Activated naive CD4-positive, alpha-beta T cell treated with anti-CD3 and anti-CD28 coated beads, Interleukin-2, amount 10 ng/mL, durations not matched to agents 7 days and 5 days (primary cell): Measurements from ENCODE around the gene NME8.
A peak's percentile ranks its signal among the peaks of the same experiment; 100 is the strongest.

Source experiments
- CTCF ChIA-PET: fragments of 350-600 bp; sonication (Branson Sonifier 250); formaldehyde crosslinking; loops from one replicate; lab custom pipeline; 2021; ENCODE audit warnings: antibody characterized with exemption; lab: Charles Lee
- DNase-seq: peaks from one replicate; pipeline ENCODE4 v3.0.0-alpha.2; 2020
- H3K27ac Mint-ChIP-seq: one replicate; pipeline ENCODE4 v1.8.0; 2021; ENCODE audit warnings: mild to moderate bottlenecking, moderate library complexity, mixed read lengths
- H3K27me3 Mint-ChIP-seq: one replicate; pipeline ENCODE4 v1.8.0; 2021; ENCODE audit warnings: mild to moderate bottlenecking, mixed read lengths
- H3K36me3 Mint-ChIP-seq: one replicate; pipeline ENCODE4 v1.8.0; 2021; ENCODE audit warnings: mixed read lengths
- H3K4me1 Mint-ChIP-seq: one replicate; pipeline ENCODE4 v1.8.0; 2021; ENCODE audit warnings: mixed read lengths
- H3K4me3 Mint-ChIP-seq: one replicate; pipeline ENCODE4 v1.8.0; 2021; ENCODE audit warnings: mild to moderate bottlenecking, moderate library complexity, mixed read lengths
- H3K9me3 Mint-ChIP-seq: one replicate; pipeline ENCODE4 v1.8.0; 2021; ENCODE audit warnings: mixed read lengths

The NME8 gene

DNA sequence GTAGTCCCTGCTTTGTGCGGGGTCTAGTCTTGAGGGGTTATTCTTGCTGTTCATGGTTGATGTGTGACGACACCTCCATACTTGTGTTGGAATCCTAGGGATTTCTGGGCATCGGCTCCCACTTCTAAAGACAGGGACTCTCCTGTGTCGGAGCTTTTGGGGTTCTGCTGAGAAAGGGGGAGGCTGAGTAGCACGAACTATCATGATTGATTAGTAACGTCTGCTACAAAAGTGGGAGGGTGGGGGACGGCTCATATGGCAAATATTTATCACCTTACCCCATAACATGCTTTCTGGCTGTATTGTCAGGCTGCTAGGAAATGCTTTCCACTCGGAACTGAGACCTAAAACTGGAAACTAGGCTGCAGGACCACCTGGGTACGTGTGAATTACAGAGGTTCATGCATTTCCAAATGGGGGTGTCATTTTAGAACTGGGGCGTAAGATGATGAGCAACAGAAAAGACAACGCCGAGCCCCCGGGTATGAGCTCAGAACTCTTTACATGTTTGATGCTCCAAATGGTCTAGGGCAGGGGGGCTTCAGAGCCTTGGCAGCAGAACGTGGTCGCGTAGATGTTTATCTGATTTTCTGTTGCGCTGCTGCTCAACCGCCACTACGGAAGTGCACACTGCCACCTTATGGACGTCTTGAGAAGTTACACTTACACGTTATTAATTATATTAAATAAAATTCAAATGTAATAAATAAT, 15.1 kb upstream of the NME8 start:
- Mint-ChIP-seq H3K27ac (no peak overlapping the region), H3K4me1 (peaks cover 4% of the 10 kb centered on the region), H3K36me3 (no peaks in the 10 kb centered on the region), H3K27me3 (peaks cover 15% of the 10 kb centered on the region), H3K9me3 (no peaks in the 10 kb centered on the region), H3K4me3 (peak overlapping the region; percentile 39)
- DNase-seq = peak; percentile 56
- CTCF ChIA-PET = interaction anchor here (0.6 to 1.6 kb wide), 5 partner anchors 9 to 632 kb away, joined by 3 to 5 read pairs (median 3); no protein-coding TSS in a partner anchor

DNA sequence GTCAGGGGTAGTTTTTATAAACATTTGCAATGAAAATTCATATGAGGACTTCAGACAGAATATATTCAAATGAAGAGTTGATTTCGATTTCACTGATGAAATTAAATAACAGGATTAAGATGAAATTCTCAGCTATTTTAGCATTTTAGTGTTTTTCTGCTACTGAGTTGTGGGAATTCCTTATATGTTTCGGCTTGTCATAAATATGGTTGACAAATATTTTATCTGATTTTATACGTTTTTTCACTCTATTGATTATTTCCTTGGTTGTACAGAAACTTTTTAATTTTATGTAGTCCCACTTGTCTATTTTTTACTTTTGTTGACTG, 14.6 kb upstream of the NME8 start:
- Mint-ChIP-seq H3K4me3 (no peak overlapping the region), H3K36me3 (no peaks in the 10 kb centered on the region), H3K9me3 (no peaks in the 10 kb centered on the region), H3K27me3 (peaks cover 15% of the 10 kb centered on the region), H3K27ac (no peak overlapping the region), H3K4me1 (peaks cover 4% of the 10 kb centered on the region)
- CTCF ChIA-PET = interaction anchor here (0.6 to 1.6 kb wide), 5 partner anchors 9 to 884 kb away, joined by 3 to 5 read pairs (median 3); no protein-coding TSS in a partner anchor
- no peak for DNase-seq

GRCh38 chr7:37853468-37853867, 5.1 kb downstream of the NME8 start:
- no peaks in the 10 kb centered on the region for H3K27me3 Mint-ChIP-seq
- H3K9me3 Mint-ChIP-seq = no peaks in the 10 kb centered on the region
- no peak overlapping the region for H3K27ac Mint-ChIP-seq
- no peaks in the 10 kb centered on the region for H3K36me3 Mint-ChIP-seq
- DNase-seq = no peak
- CTCF ChIA-PET = no interaction called here
- H3K4me1 Mint-ChIP-seq = no peaks in the 10 kb centered on the region
- no peak overlapping the region for H3K4me3 Mint-ChIP-seq

GRCh38 chr7:37882086-37882485, 33.7 kb downstream of the NME8 start:
- CTCF ChIA-PET = no interaction called here
- Mint-ChIP-seq H3K4me1 (no peaks in the 10 kb centered on the region), H3K27me3 (no peaks in the 10 kb centered on the region), H3K4me3 (no peak overlapping the region), H3K9me3 (no peaks in the 10 kb centered on the region), H3K27ac (no peak overlapping the region), H3K36me3 (no peaks in the 10 kb centered on the region)
- DNase-seq = no peak

- H3K27me3 Mint-ChIP-seq = peaks cover 5% of the 10 kb centered on the region
- no peaks in the 10 kb centered on the region for H3K9me3 Mint-ChIP-seq
- H3K4me3 Mint-ChIP-seq = no peak overlapping the region
- DNase-seq = no peak
- no peaks in the 10 kb centered on the region for H3K4me1 Mint-ChIP-seq
- CTCF ChIA-PET = no interaction called here
- no peaks in the 10 kb centered on the region for H3K36me3 Mint-ChIP-seq
- H3K27ac Mint-ChIP-seq = no peak overlapping the region
Measured at GRCh38 chr7:37893359-37893758, 45.0 kb downstream of the NME8 start.

GRCh38 chr7:37894671-37895070, 46.3 kb downstream of the NME8 start:
- Mint-ChIP-seq H3K27ac (no peak overlapping the region), H3K4me1 (no peaks in the 10 kb centered on the region), H3K36me3 (no peaks in the 10 kb centered on the region), H3K9me3 (no peaks in the 10 kb centered on the region), H3K4me3 (no peak overlapping the region), H3K27me3 (peaks cover 5% of the 10 kb centered on the region)
- CTCF ChIA-PET = no interaction called here
- no peak for DNase-seq

DNA sequence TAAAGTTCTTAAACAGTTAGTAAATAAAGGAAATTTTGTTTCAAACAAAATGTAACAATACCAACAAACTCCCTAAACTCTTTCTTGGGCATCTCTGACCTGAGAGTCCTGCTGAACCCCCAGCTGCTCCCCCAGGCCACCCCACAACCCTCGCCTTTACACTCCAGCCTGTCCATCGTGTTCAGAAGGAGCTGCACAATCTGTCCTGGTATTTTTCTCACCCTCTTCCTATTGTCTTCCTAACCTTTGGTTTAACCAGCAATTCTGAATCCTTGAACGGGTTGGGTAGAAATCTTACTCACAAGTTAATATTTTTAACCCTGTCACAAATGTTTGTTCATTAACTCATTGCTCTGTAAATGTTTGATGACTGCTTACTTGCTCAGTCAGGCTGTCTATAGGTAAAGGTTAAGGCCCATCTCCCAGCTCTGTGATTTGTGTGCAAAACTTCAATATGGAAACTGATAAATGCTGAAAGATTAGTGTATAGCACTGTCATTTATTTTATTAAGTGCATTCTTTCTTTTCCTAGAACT, 51.4 kb downstream of the NME8 start:
- no peaks in the 10 kb centered on the region for H3K36me3 Mint-ChIP-seq
- CTCF ChIA-PET = interaction anchor here (1.0 to 1.3 kb wide), 2 partner anchors 8 to 19 kb away, joined by 3 to 4 read pairs; no protein-coding TSS in a partner anchor
- H3K4me3 Mint-ChIP-seq = no peak overlapping the region
- H3K27me3 Mint-ChIP-seq = peaks cover 1% of the 10 kb centered on the region
- no peak for DNase-seq
- no peaks in the 10 kb centered on the region for H3K9me3 Mint-ChIP-seq
- no peak overlapping the region for H3K27ac Mint-ChIP-seq
- no peaks in the 10 kb centered on the region for H3K4me1 Mint-ChIP-seq

- H3K27me3 Mint-ChIP-seq = no peaks in the 10 kb centered on the region
- H3K27ac Mint-ChIP-seq = no peak overlapping the region
- no peak for DNase-seq
- CTCF ChIA-PET = interaction anchor here (0.6 to 2.9 kb wide), 8 partner anchors 8 to 1870 kb away, joined by 3 to 13 read pairs (median 4); no protein-coding TSS in a partner anchor
- no peaks in the 10 kb centered on the region for H3K9me3 Mint-ChIP-seq
- no peak overlapping the region for H3K4me3 Mint-ChIP-seq
- no peaks in the 10 kb centered on the region for H3K4me1 Mint-ChIP-seq
- H3K36me3 Mint-ChIP-seq = no peaks in the 10 kb centered on the region
Measured at GRCh38 chr7:37901236-37901827, 52.9 kb downstream of the NME8 start.

DNA sequence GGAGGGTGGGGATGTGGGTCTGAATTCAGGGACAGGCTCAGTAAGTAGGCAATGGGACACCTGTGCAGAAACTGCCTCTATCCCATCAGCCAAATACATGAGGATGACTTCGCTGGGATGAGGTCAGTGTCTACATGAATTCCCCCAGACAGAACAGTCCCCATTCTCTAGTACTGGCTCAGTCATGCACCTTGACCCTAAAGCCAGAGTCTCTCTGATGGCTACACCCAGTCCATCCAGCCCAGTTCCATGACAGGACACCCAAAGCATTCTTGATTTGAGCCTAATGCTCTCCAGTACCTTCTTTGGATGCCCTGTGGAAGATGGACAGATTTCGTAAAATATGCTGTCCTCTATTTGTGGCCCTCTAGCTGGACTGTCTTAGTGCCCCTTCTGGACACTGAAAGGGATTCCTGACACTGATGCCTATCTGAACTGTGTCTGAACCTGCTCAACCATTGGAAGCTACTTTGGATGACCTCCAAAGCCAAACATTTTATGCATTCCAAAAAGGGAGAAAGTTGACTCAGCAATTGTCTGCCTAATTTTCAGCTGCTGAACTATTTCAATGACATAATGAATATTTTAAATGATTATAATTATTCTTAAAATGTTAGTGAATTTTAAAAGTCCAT, 53.6 kb downstream of the NME8 start:
- no peaks in the 10 kb centered on the region for H3K9me3 Mint-ChIP-seq
- no peak overlapping the region for H3K27ac Mint-ChIP-seq
- H3K36me3 Mint-ChIP-seq = no peaks in the 10 kb centered on the region
- H3K4me3 Mint-ChIP-seq = no peak overlapping the region
- no peaks in the 10 kb centered on the region for H3K27me3 Mint-ChIP-seq
- H3K4me1 Mint-ChIP-seq = no peaks in the 10 kb centered on the region
- CTCF ChIA-PET = interaction anchor here (0.6 to 2.9 kb wide), 6 partner anchors 8 to 980 kb away, joined by 3 to 13 read pairs (median 6); no protein-coding TSS in a partner anchor
- no peak for DNase-seq

DNA sequence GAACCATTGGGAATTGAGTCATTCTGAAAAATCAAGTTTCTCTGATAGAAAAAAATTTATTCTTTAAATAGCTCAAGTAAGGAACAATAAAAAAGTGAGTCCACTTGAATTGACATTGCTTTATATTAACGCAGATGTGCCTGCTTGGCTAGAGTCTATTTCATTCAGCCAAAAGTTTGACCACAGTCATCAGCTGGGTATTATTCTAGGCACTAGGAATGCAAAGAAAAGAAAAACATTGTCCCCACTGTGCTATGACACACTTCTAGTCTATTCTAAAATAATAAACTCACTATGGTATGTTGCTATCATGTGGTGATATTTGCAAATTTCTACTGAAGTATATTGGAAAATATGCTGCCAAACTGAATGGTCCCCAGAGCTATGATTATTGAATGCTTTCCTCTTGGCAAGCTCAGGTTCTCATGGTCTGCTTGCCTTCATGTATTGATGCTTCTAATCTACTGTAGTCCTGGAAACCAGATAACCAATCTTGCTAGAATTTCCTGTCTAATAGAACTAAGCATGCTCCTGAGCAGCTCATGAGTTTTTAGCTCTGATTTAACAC, 59.9 kb downstream of the NME8 start:
- Mint-ChIP-seq H3K4me3 (no peak overlapping the region), H3K27ac (no peak overlapping the region), H3K27me3 (no peaks in the 10 kb centered on the region), H3K4me1 (no peaks in the 10 kb centered on the region), H3K36me3 (no peaks in the 10 kb centered on the region), H3K9me3 (no peaks in the 10 kb centered on the region)
- CTCF ChIA-PET = interaction anchor here (0.9 to 1.1 kb wide), 2 partner anchors 9 to 10 kb away, joined by 4 to 5 read pairs; no protein-coding TSS in a partner anchor
- no peak for DNase-seq

DNA sequence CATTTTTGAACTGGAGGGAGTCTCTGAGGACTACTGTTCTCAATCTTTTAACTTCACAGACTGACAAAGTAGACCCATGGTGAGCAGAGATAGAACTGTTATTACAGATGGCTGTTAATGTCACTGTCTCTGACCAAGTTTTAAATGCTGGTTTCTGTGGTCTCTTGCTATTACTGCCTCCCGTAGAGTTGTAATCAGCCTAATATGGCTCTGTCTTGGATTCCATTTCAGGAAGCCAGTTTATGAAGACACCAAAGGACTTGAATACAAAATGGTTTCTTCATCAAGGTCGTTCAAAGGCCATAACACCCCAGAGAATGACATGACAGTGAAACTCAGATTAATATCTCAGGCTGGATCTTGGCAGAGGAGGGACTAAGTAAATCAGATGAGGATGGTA, 64.4 kb downstream of the NME8 start:
- Mint-ChIP-seq H3K36me3 (no peaks in the 10 kb centered on the region), H3K27me3 (peaks cover 39% of the 10 kb centered on the region)

DNA sequence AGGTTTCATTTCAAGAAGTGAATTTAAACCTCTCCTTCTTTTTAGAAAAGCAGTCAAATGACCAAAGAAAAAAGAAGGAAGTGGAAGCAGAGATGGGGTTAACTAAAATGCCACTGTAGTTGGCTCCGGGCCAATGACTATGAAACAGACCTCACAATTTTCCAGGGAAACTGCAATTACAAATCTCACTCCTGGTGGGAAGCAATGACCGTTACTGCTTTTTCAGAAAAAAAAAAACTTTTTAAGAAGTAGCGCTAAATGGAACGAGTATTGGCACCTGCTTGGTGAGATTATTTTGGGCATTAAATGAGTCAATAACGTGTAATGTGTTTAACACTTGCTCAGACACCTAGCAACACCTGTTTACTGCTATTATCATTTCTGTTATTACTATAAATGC, 67.0 kb downstream of the NME8 start:
- H3K27ac Mint-ChIP-seq = no peak overlapping the region
- no peak overlapping the region for H3K4me3 Mint-ChIP-seq
- H3K4me1 Mint-ChIP-seq = peaks cover 13% of the 10 kb centered on the region
- CTCF ChIA-PET = interaction anchor here (1.9 kb wide), 1 partner anchor 193 kb away, joined by 4 read pairs; no protein-coding TSS in a partner anchor
- H3K27me3 Mint-ChIP-seq = peaks cover 63% of the 10 kb centered on the region
- H3K9me3 Mint-ChIP-seq = no peaks in the 10 kb centered on the region
- DNase-seq = no peak
- no peaks in the 10 kb centered on the region for H3K36me3 Mint-ChIP-seq

More for the DNA sequence above, 64.4 kb downstream of the NME8 start:
- peaks cover 9% of the 10 kb centered on the region for H3K4me1 Mint-ChIP-seq
- no peak overlapping the region for H3K27ac Mint-ChIP-seq
- no peaks in the 10 kb centered on the region for H3K9me3 Mint-ChIP-seq
- H3K4me3 Mint-ChIP-seq = no peak overlapping the region
- no peak for DNase-seq
- CTCF ChIA-PET = no interaction called here

GRCh38 chr7:37916017-37916672, 67.7 kb downstream of the NME8 start:
- H3K4me1 Mint-ChIP-seq = peaks cover 15% of the 10 kb centered on the region
- no peak overlapping the region for H3K4me3 Mint-ChIP-seq
- no peak overlapping the region for H3K27ac Mint-ChIP-seq
- no peak for DNase-seq
- H3K27me3 Mint-ChIP-seq = peaks cover 70% of the 10 kb centered on the region
- H3K9me3 Mint-ChIP-seq = no peaks in the 10 kb centered on the region
- no peaks in the 10 kb centered on the region for H3K36me3 Mint-ChIP-seq
- CTCF ChIA-PET = interaction anchor here (0.7 to 1.9 kb wide), 3 partner anchors 9 to 420 kb away, joined by 3 to 4 read pairs (median 4); no protein-coding TSS in a partner anchor
